ENCODE results near the gene FCSK. TPM values are rescaled to one million over a fixed set of nuclear protein-coding genes. Genes with fewer than 3 reads are reported as not detected.

Gene FCSK
- total RNA-seq, 4 donors from 2014 or later: 6.9 to 21.8 (median 12.4) TPM

- no peak for ATAC-seq
- Histone ChIP-seq H3K27ac (peak overlapping the region in 3 of 4 donors; percentile 38 to 66 (median 41)), H3K4me3 (no peak overlapping the region), H3K27me3 (no peaks in the 10 kb centered on the region), H3K4me1 (peaks cover 0 to 23% (median 4%) of the 10 kb centered on the region in 3 donors), H3K36me3 (peaks cover 0 to 89% of the 10 kb centered on the region in 2 donors), H3K9me3 (no peaks in the 10 kb centered on the region)
- TF ChIP-seq CTCF (IDR thresholded peaks at IDR 0.05) (no peak), POLR2A (IDR thresholded peaks at IDR 0.05) (no peak), EP300 (IDR thresholded peaks at IDR 0.05) (no peak), POLR2AphosphoS5 (IDR thresholded peaks at IDR 0.05) (no peak)
- WGBS, 2 donors (ENCODE audit: low coverage in 1 of 2): 60 to 80% methylated on average over 1 to 3 of the region's 13 CpGs
Measured at GRCh38 chr16:70476272-70477020, 22.1 kb downstream of the FCSK start.

- no peaks in the 10 kb centered on the region for H3K9me3 ChIP-seq
- no CpG with 5 or more reads among the region's 8 CpGs for WGBS, 2 donors (ENCODE audit: low coverage in 1 of 2)
- H3K36me3 ChIP-seq: peaks cover 0 to 90% of the 10 kb centered on the region in 2 donors
- H3K27ac ChIP-seq: peak overlapping the region in 3 of 4 donors; percentile 31 to 46 (median 37)
- ATAC-seq: no peak
- peaks cover 0 to 23% (median 4%) of the 10 kb centered on the region in 3 donors for H3K4me1 ChIP-seq
- H3K27me3 ChIP-seq: no peaks in the 10 kb centered on the region
- TF ChIP-seq EP300 (IDR thresholded peaks at IDR 0.05): no peak
- TF ChIP-seq CTCF (IDR thresholded peaks at IDR 0.05): no peak
- no peak for TF ChIP-seq POLR2AphosphoS5 (IDR thresholded peaks at IDR 0.05)
- no peak for TF ChIP-seq POLR2A (IDR thresholded peaks at IDR 0.05)
- H3K4me3 ChIP-seq: no peak overlapping the region
Measured at GRCh38 chr16:70478169-70478568, 23.8 kb downstream of the FCSK start.

- no peaks in the 10 kb centered on the region for H3K27me3 ChIP-seq
- peak; percentile 42 for ATAC-seq
- no peaks in the 10 kb centered on the region for H3K9me3 ChIP-seq
- no peak for TF ChIP-seq CTCF (IDR thresholded peaks at IDR 0.05)
- no peak overlapping the region for H3K4me3 ChIP-seq
- peaks cover 0 to 90% of the 10 kb centered on the region in 2 donors for H3K36me3 ChIP-seq
- peaks cover 0 to 23% (median 4%) of the 10 kb centered on the region in 3 donors for H3K4me1 ChIP-seq
- 26% methylated on average over 4 of the region's 10 CpGs; no CpG with 5 or more reads in 1 of the 2 donors for WGBS, 2 donors (ENCODE audit: low coverage in 1 of 2)
- peak overlapping the region in 3 of 4 donors; percentile 31 to 45 (median 35) for H3K27ac ChIP-seq
Measured at GRCh38 chr16:70478912-70479341, 24.5 kb downstream of the FCSK start.

- Histone ChIP-seq H3K36me3 (peaks cover 0 to 90% of the 10 kb centered on the region in 2 donors), H3K4me1 (peaks cover 0 to 23% (median 4%) of the 10 kb centered on the region in 3 donors), H3K27me3 (no peaks in the 10 kb centered on the region), H3K27ac (peak overlapping the region in 1 of 4 donors; percentile 45), H3K4me3 (no peak overlapping the region), H3K9me3 (no peaks in the 10 kb centered on the region)
- TF ChIP-seq EP300 (IDR thresholded peaks at IDR 0.05) (no peak), POLR2A (IDR thresholded peaks at IDR 0.05) (no peak), POLR2AphosphoS5 (IDR thresholded peaks at IDR 0.05) (no peak)
- ATAC-seq: no peak
- 82 to 90% methylated on average over 2 to 3 of the region's 17 CpGs for WGBS, 2 donors (ENCODE audit: low coverage in 1 of 2)
Measured at GRCh38 chr16:70480127-70481105, 26.0 kb downstream of the FCSK start.

GRCh38 chr16:70481929-70482536, 27.6 kb downstream of the FCSK start:
- TF ChIP-seq POLR2AphosphoS5 (IDR thresholded peaks at IDR 0.05) (no peak), CTCF (IDR thresholded peaks at IDR 0.05) (no peak), POLR2A (IDR thresholded peaks at IDR 0.05) (no peak), EP300 (IDR thresholded peaks at IDR 0.05) (no peak)
- Histone ChIP-seq H3K27ac (no peak overlapping the region), H3K4me3 (no peak overlapping the region), H3K9me3 (no peaks in the 10 kb centered on the region), H3K4me1 (peaks cover 0 to 16% (median 0%) of the 10 kb centered on the region in 3 donors), H3K36me3 (peaks cover 0 to 95% of the 10 kb centered on the region in 2 donors), H3K27me3 (no peaks in the 10 kb centered on the region)
- no peak for ATAC-seq
- WGBS, 2 donors (ENCODE audit: low coverage in 1 of 2): 92 to 94% methylated on average over 4 of the region's 7 CpGs
